B cell (primary cell): Measurements from ENCODE around the gene PODXL. TPM values are rescaled to one million over a fixed set of nuclear protein-coding genes. Genes with fewer than 3 reads are reported as not detected.

Experiments used
- ATAC-seq: fragments of 200-7000 bp; cut with Tn5 transposase; one replicate; pipeline ENCODE4 v1.10.0; 2021; ENCODE audit warnings: low read depth, mild to moderate bottlenecking, moderate number of reproducible peaks, moderate library complexity
- CTCF ChIA-PET: fragments of 350-600 bp; sonication (Branson Sonifier 250); formaldehyde crosslinking; loops from one replicate; lab custom pipeline; 2021; ENCODE audit warnings: antibody characterized with exemption, inconsistent platforms; lab: Charles Lee
- POLR2A ChIA-PET: fragments of 350-600 bp; sonication (Branson Sonifier 250); formaldehyde crosslinking; loops from one replicate; lab custom pipeline; 2021; ENCODE audit warnings: antibody characterized with exemption; lab: Charles Lee
- DNase-seq: peaks from one replicate; pipeline ENCODE4 v3.0.0; 2013
- H2AFZ ChIP-seq: 2 replicates; pipeline ENCODE4 v1.6.1; 2012; ENCODE audit warnings: mild to moderate bottlenecking, low read depth, low read length; ENCODE audit not compliant: insufficient read depth, poor library complexity, severe bottlenecking
- H3K27ac ChIP-seq, 2 donors: 1 replicate in 1 of 2; 2 replicates in 1 of 2; pipeline ENCODE4 v1.5.1; 2012 to 2013; ENCODE audit warnings: low read length in 2 of 2, mild to moderate bottlenecking in 2 of 2, moderate library complexity in 1 of 2
- H3K27me3 ChIP-seq, 4 experiments: fragments of 200-600 bp in 1 of 4; sonication (generic) in 1 of 4; replicated peaks in 1 of 4; 1 replicate in 2 of 4; 2 replicates in 2 of 4; pipeline versions ENCODE4 v1.6.1 to v1.7.0; 2013 to 2016; ENCODE audit warnings: low read length in 3 of 4, mild to moderate bottlenecking in 2 of 4, mixed read lengths in 1 of 4, moderate library complexity in 1 of 4; ENCODE audit not compliant: insufficient read depth in 4 of 4, control insufficient read depth in 3 of 4; ENCODE audit errors: control extremely low read depth in 1 of 4
- H3K36me3 ChIP-seq, 2 experiments: replicated peaks in 1 of 2; 1 replicate in 1 of 2; 2 replicates in 1 of 2; pipeline versions ENCODE4 v1.6.1 to v1.7.1; 2013; ENCODE audit warnings: low read length in 1 of 2; ENCODE audit not compliant: insufficient read depth in 2 of 2, control insufficient read depth in 1 of 2; ENCODE audit errors: control extremely low read depth in 1 of 2, extremely low read depth in 1 of 2
- H3K4me1 ChIP-seq, 2 donors: fragments of 200-600 bp in 1 of 2; sonication (generic) in 1 of 2; 1 replicate in 1 of 2; 2 replicates in 1 of 2; pipeline versions ENCODE4 v1.5.1 to v1.6.1; 2013 to 2017; ENCODE audit warnings: low read length in 2 of 2; ENCODE audit not compliant: control insufficient read depth in 2 of 2, insufficient read depth in 2 of 2
- H3K4me2 ChIP-seq: replicated peaks from 2 replicates; pipeline ENCODE3; 2012; ENCODE audit warnings: mild to moderate bottlenecking, low read depth, low read length; ENCODE audit not compliant: poor library complexity, severe bottlenecking
- H3K4me3 ChIP-seq, 5 experiments: fragments of 200-600 bp in 1 of 5; sonication (generic) in 1 of 5; 1 replicate in 3 of 5; 2 replicates in 2 of 5; pipeline versions ENCODE4 v1.5.1 to v1.7.0; 2011 to 2016; ENCODE audit warnings: low read length in 4 of 5, mild to moderate bottlenecking in 4 of 5, low read depth in 2 of 5, control low read depth in 1 of 5, moderate library complexity in 1 of 5; ENCODE audit not compliant: insufficient read depth in 1 of 5; ENCODE audit errors: control extremely low read depth in 1 of 5, extremely low read depth in 1 of 5
- H3K79me2 ChIP-seq: fragments of 200-600 bp; sonication (generic); one replicate; pipeline ENCODE4 v1.6.0; 2016; ENCODE audit warnings: low read length; ENCODE audit not compliant: control insufficient read depth, insufficient read depth
- H3K9ac ChIP-seq: fragments of 200-600 bp; sonication (generic); 2 replicates; pipeline ENCODE4 v1.6.1; 2017; ENCODE audit warnings: mild to moderate bottlenecking, low read length, moderate library complexity
- H3K9me3 ChIP-seq, 3 donors: one replicate each; pipeline versions ENCODE4 v1.6.1 to v1.7.1; 2013; ENCODE audit warnings: low read length in 2 of 3; ENCODE audit not compliant: control insufficient read depth in 2 of 3, insufficient read depth in 1 of 3; ENCODE audit errors: control extremely low read depth in 1 of 3
- H4K20me1 ChIP-seq: 2 replicates; pipeline ENCODE4 v1.6.0; 2012; ENCODE audit warnings: mild to moderate bottlenecking, low read length; ENCODE audit not compliant: insufficient read depth, control insufficient read depth, poor library complexity, severe bottlenecking
- H3K27ac Mint-ChIP-seq: one replicate; pipeline ENCODE4 v1.8.0; 2021; ENCODE audit warnings: mixed read lengths
- H3K27me3 Mint-ChIP-seq: one replicate; pipeline ENCODE4 v1.8.0; 2021; ENCODE audit warnings: mixed read lengths
- H3K4me1 Mint-ChIP-seq: one replicate; pipeline ENCODE4 v1.8.0; 2021; ENCODE audit warnings: mixed read lengths
- H3K4me3 Mint-ChIP-seq: one replicate; pipeline ENCODE4 v1.8.0; 2021; ENCODE audit warnings: mixed read lengths
- H3K9me3 Mint-ChIP-seq: one replicate; pipeline ENCODE4 v1.8.0; 2022; ENCODE audit warnings: mixed read lengths; ENCODE audit not compliant: insufficient read depth
- EZH2 ChIP-seq: IDR thresholded peaks from 2 replicates; pipeline ENCODE4 v1.6.1; 2012; ENCODE audit warnings: borderline replicate concordance, low read depth, mild to moderate bottlenecking, moderate library complexity, low read length; ENCODE audit not compliant: insufficient read depth, poor library complexity, severe bottlenecking
- WGBS: methylation state at CpG from one replicate; pipeline ENCODE4 v1.1.5; 2013; ENCODE audit warnings: missing lambda C conversion rate; ENCODE audit not compliant: insufficient coverage; 5-methylcytosine and 5-hydroxymethylcytosine counted together
- intact Hi-C: fragments of 100-400 bp; cut with micrococcal nuclease; formaldehyde crosslinking; loops from one replicate; pipeline ENCODE4 v1.10.0; 2022
- polyA plus RNA-seq: library from polyadenylated mRNA; depleted of rRNA; stranded (reverse); fragments of >200 nt; gene quantifications from 2 replicates; pipeline ENCODE4 v1.2.3, GENCODE V29; 2012
- total RNA-seq, 2 donors: library from RNA; stranded (reverse); fragments of 120-200 nt in 1 of 2; gene quantifications; 1 replicate in 1 of 2; 2 replicates in 1 of 2; pipeline versions ENCODE4 v1.2.3 to v1.2.4, GENCODE V29; 2013 to 2022
- TF ChIP-seq, protein P1 (sequence below): fragments of 200-600 bp; IDR thresholded peaks from one replicate; pipeline ENCODE4 v1.8.0; 2022; ENCODE audit warnings: antibody characterized with exemption, mild to moderate bottlenecking

Gene PODXL
- total and polyA plus RNA-seq, 2 donors (not counting 1 experiment from before 2014, with no cell fraction given), result 1.5 to 5.8 TPM

DNA sequence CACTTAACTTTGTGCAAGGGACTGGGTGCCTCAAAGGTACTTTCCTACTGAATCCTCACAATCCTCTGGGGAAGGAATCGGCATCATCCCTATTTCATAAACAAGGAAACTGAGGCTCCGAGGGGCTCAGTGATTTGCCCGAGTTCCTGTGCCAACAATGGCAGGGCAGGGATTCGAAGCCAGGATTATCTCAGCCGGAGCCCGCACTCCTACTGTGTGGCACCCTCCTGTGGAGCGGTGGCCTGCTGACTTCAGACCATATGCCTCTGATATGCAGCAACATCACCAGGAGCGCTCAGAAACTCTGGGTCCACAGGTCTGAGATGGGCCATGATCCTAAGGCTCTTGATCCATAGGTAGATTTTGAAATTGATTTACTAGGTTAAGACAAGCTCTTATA is 46.6 kb downstream of the PODXL start:
- Histone ChIP-seq H3K9me3 (no peaks in the 10 kb centered on the region), H3K27me3 (no peaks in the 10 kb centered on the region), H3K36me3 (no peaks in the 10 kb centered on the region), H3K4me2 (no peak overlapping the region), H4K20me1 (no peaks in the 10 kb centered on the region), H3K4me3 (no peak overlapping the region), H3K9ac (no peak overlapping the region), H3K27ac (no peak overlapping the region), H3K4me1 (peaks cover 6 to 12% of the 10 kb centered on the region in 2 donors), H3K79me2 (no peaks in the 10 kb centered on the region), H2AFZ (no peak overlapping the region)
- H3K4me1 Mint-ChIP-seq, result peaks cover 21% of the 10 kb centered on the region
- H3K27me3 Mint-ChIP-seq, result peaks cover 7% of the 10 kb centered on the region
- ATAC-seq (no peak), DNase-seq (no peak)
- 95% methylated on average over 7 of the region's 8 CpGs for WGBS
- no peak overlapping the region for H3K27ac Mint-ChIP-seq
- no peaks in the 10 kb centered on the region for H3K9me3 Mint-ChIP-seq
- ChIA-PET POLR2A (no interaction called here), CTCF (interaction anchor here (0.7 to 6.2 kb wide), 5 partner anchors 9 to 641 kb away, joined by 3 to 48 read pairs (median 10); no protein-coding TSS in a partner anchor)
- no peak overlapping the region for H3K4me3 Mint-ChIP-seq
- intact Hi-C loops, result no loop called here
- TF ChIP-seq EZH2, result no peak
- TF ChIP-seq, protein P1, sequence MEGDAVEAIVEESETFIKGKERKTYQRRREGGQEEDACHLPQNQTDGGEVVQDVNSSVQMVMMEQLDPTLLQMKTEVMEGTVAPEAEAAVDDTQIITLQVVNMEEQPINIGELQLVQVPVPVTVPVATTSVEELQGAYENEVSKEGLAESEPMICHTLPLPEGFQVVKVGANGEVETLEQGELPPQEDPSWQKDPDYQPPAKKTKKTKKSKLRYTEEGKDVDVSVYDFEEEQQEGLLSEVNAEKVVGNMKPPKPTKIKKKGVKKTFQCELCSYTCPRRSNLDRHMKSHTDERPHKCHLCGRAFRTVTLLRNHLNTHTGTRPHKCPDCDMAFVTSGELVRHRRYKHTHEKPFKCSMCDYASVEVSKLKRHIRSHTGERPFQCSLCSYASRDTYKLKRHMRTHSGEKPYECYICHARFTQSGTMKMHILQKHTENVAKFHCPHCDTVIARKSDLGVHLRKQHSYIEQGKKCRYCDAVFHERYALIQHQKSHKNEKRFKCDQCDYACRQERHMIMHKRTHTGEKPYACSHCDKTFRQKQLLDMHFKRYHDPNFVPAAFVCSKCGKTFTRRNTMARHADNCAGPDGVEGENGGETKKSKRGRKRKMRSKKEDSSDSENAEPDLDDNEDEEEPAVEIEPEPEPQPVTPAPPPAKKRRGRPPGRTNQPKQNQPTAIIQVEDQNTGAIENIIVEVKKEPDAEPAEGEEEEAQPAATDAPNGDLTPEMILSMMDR, result no peak

DNA sequence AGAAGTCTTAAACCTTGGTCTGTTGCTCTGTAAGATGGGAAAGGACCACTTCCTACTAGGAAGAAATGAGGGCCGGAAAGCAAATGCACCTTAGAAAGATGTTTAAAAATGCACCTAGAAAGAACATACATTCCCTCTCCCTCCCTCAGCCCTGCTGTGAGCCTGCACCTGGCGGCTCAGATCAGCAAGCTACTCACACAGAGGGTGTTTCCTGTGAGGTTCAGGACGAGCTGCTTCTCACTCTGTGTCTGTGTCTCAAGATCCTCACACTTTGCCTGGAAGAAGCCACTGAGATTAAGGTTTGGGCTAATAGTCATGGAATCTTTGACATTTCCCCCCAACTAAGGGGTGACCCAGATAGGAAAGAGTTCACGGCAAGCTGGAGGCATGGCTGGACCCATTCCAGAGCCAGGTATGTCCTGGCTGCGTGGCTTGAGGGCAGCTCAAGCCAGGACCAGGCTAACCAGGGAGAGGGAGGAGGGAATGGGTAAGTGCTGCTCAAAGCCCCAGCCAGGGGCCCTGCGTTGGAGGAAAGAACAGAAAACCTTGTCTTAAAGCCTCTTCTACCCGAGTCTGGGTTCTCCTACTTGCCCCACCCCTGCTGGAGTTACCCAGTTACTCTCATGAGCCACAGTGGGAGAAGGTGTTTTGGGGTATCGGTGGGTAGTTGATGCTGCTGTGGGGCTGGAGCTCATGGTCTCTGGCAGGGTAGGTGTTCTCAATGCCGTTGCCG is 47.5 kb downstream of the PODXL start:
- ChIA-PET CTCF (interaction anchor here (0.6 to 4.8 kb wide), 6 partner anchors 36 to 474 kb away, joined by 3 to 48 read pairs (median 4); no protein-coding TSS in a partner anchor), POLR2A (interaction anchor here (0.7 kb wide), 1 partner anchor 145 kb away, joined by 3 read pairs; no protein-coding TSS in a partner anchor)
- intact Hi-C loops, result no loop called here
- Mint-ChIP-seq H3K4me1 (peaks cover 21% of the 10 kb centered on the region), H3K4me3 (no peak overlapping the region), H3K9me3 (no peaks in the 10 kb centered on the region), H3K27me3 (peaks cover 7% of the 10 kb centered on the region), H3K27ac (no peak overlapping the region)
- H3K4me3 ChIP-seq, result no peak overlapping the region
- H2AFZ ChIP-seq, result no peak overlapping the region
- ATAC-seq (no peak), DNase-seq (no peak)
- H3K27me3 ChIP-seq, result no peaks in the 10 kb centered on the region
- H3K4me1 ChIP-seq, result peaks cover 6 to 12% of the 10 kb centered on the region in 2 donors
- TF ChIP-seq, protein P1, result no peak
- no peak for TF ChIP-seq EZH2
- no peaks in the 10 kb centered on the region for H3K9me3 ChIP-seq
- no peak overlapping the region for H3K27ac ChIP-seq
- no peak overlapping the region for H3K9ac ChIP-seq
- no peak overlapping the region for H3K4me2 ChIP-seq
- WGBS, result 86% methylated on average over 6 of the region's 10 CpGs
- no peaks in the 10 kb centered on the region for H3K79me2 ChIP-seq
- no peaks in the 10 kb centered on the region for H4K20me1 ChIP-seq
- no peaks in the 10 kb centered on the region for H3K36me3 ChIP-seq
